ENCODE results near the gene CMTR2.
"Not testable (repeated sequence)": the region's sequence is repeated elsewhere in the genome, so short reads cannot be mapped to it uniquely, and the experiment has no call there.

Gene CMTR2

GRCh38 chr16:71288890-71289731 lies at the start of gene CMTR2:
TSS of gene CMTR2 (minus strand) at chr16:71289402. CDS start at chr16:71285920, 3,482 bp downstream.
- Histone ChIP-seq H3K9me3 (replicated peaks in 1 of 11) (peaks cover 0 to 26% (median 18%) of the 10 kb centered on the region in 11 experiments; a peak in 20 of 22 replicates), H3K36me3 (peaks cover 34 to 37% (median 36%) of the 10 kb centered on the region in 11 experiments), H3K4me2 (peak within 1 kb of the TSS; percentile 76 to 96 (median 89)), H3K9ac (peak within 1 kb of the TSS; percentile 84 to 94 (median 88)), H3K4me3 (peak within 1 kb of the TSS; percentile 71 to 83 (median 78)), H4K20me1 (peaks cover 0 to 7% (median 0%) of the 10 kb centered on the region in 11 experiments; a peak in 1 of 22 replicates), H3K27me3 (no peaks in the 10 kb centered on the region), H3K27ac (peak within 1 kb of the TSS; percentile 88 to 96 (median 93)), H3K4me1 (peaks cover 17 to 26% (median 23%) of the 10 kb centered on the region in 10 experiments)
- no peak for TF ChIP-seq Cebpa-rat (IDR thresholded peaks at IDR 0.05)

- no peaks in the 10 kb centered on the region for H4K20me1 ChIP-seq
- no peak overlapping the region for H3K4me2 ChIP-seq
- H3K4me3 ChIP-seq = no peak overlapping the region
- peaks cover 0 to 5% (median 2%) of the 10 kb centered on the region in 10 experiments; a peak in 6 of 20 replicates for H3K4me1 ChIP-seq
- no peaks in the 10 kb centered on the region for H3K27me3 ChIP-seq
- 0 out of 22 replicates have a peak, but pooled peaks cover 0 to 5% (median 0%) of the 10 kb centered on the region in 11 experiments for H3K9me3 ChIP-seq (replicated peaks in 1 of 11)
- H3K9ac ChIP-seq = no peak overlapping the region
- H3K36me3 ChIP-seq = no peaks in the 10 kb centered on the region
- H3K27ac ChIP-seq = no peak overlapping the region
- TF ChIP-seq Cebpa-rat (IDR thresholded peaks at IDR 0.05) = no peak
Measured at GRCh38 chr16:71338632-71339031, 49.4 kb upstream of the CMTR2 start.

GRCh38 chr16:71338193-71338592 lies 49.0 kb upstream of the CMTR2 start:
- no peak overlapping the region for H3K9ac ChIP-seq
- H3K4me2 ChIP-seq = peak overlapping the region in 2 of 11 experiments; percentile 8; a peak in 2 of 22 replicates

GRCh38 chr16:71337631-71338030 lies 48.4 kb upstream of the CMTR2 start:
- Histone ChIP-seq H4K20me1 (no peaks in the 10 kb centered on the region), H3K4me2 (no peak overlapping the region)

More at GRCh38 chr16:71338193-71338592, 49.0 kb upstream of the CMTR2 start:
- Histone ChIP-seq H3K9me3 (replicated peaks in 1 of 11) (0 out of 22 replicates have a peak, but pooled peaks cover 0 to 5% (median 0%) of the 10 kb centered on the region in 11 experiments), H4K20me1 (no peaks in the 10 kb centered on the region), H3K4me3 (no peak overlapping the region), H3K27ac (no peak overlapping the region), H3K36me3 (no peaks in the 10 kb centered on the region), H3K27me3 (no peaks in the 10 kb centered on the region), H3K4me1 (peaks cover 0 to 5% (median 2%) of the 10 kb centered on the region in 10 experiments; a peak in 6 of 20 replicates)
- no peak for TF ChIP-seq Cebpa-rat (IDR thresholded peaks at IDR 0.05)

GRCh38 chr16:71328151-71328550 lies 38.9 kb upstream of the CMTR2 start:
- Histone ChIP-seq H3K27ac (no peak overlapping the region), H3K9me3 (replicated peaks in 1 of 11) (peaks cover 0 to 14% (median 4%) of the 10 kb centered on the region in 11 experiments; a peak in 9 of 22 replicates), H3K4me1 (no peaks in the 10 kb centered on the region), H3K27me3 (no peaks in the 10 kb centered on the region), H3K9ac (no peak overlapping the region), H3K36me3 (no peaks in the 10 kb centered on the region), H4K20me1 (no peaks in the 10 kb centered on the region), H3K4me3 (no peak overlapping the region), H3K4me2 (no peak overlapping the region)
- TF ChIP-seq Cebpa-rat (IDR thresholded peaks at IDR 0.05) = no peak

More at GRCh38 chr16:71337631-71338030, 48.4 kb upstream of the CMTR2 start:
- TF ChIP-seq Cebpa-rat (IDR thresholded peaks at IDR 0.05) = no peak
- no peaks in the 10 kb centered on the region for H3K36me3 ChIP-seq
- H3K4me3 ChIP-seq = no peak overlapping the region
- peaks cover 0 to 5% (median 2%) of the 10 kb centered on the region in 10 experiments; a peak in 6 of 20 replicates for H3K4me1 ChIP-seq
- H3K9me3 ChIP-seq (replicated peaks in 1 of 11) = 0 out of 22 replicates have a peak, but pooled peaks cover 0 to 5% (median 0%) of the 10 kb centered on the region in 11 experiments
- H3K27me3 ChIP-seq = no peaks in the 10 kb centered on the region
- H3K9ac ChIP-seq = no peak overlapping the region
- H3K27ac ChIP-seq = no peak overlapping the region

GRCh38 chr16:71327720-71328119 lies 38.5 kb upstream of the CMTR2 start:
- no peak overlapping the region for H3K27ac ChIP-seq
- H3K9me3 ChIP-seq (replicated peaks in 1 of 11) = peaks cover 0 to 14% (median 4%) of the 10 kb centered on the region in 11 experiments; a peak in 9 of 22 replicates
- H3K27me3 ChIP-seq = no peaks in the 10 kb centered on the region
- TF ChIP-seq Cebpa-rat (IDR thresholded peaks at IDR 0.05) = no peak
- no peaks in the 10 kb centered on the region for H3K36me3 ChIP-seq
- no peaks in the 10 kb centered on the region for H3K4me1 ChIP-seq
- no peaks in the 10 kb centered on the region for H4K20me1 ChIP-seq
- no peak overlapping the region for H3K4me2 ChIP-seq
- no peak overlapping the region for H3K4me3 ChIP-seq
- H3K9ac ChIP-seq = no peak overlapping the region

- H3K4me3 ChIP-seq = no peak overlapping the region
- no peak overlapping the region for H3K27ac ChIP-seq
Measured at GRCh38 chr16:71319999-71320398, 30.8 kb upstream of the CMTR2 start.

GRCh38 chr16:71315269-71315668 lies 26.1 kb upstream of the CMTR2 start:
- Histone ChIP-seq H4K20me1 (0 out of 22 replicates have a peak, but pooled peaks cover 0 to 7% (median 0%) of the 10 kb centered on the region in 11 experiments), H3K36me3 (no peaks in the 10 kb centered on the region), H3K9me3 (replicated peaks in 1 of 11) (no peaks in the 10 kb centered on the region), H3K4me1 (no peaks in the 10 kb centered on the region), H3K27me3 (no peaks in the 10 kb centered on the region), H3K4me2 (no peak overlapping the region), H3K27ac (no peak overlapping the region), H3K9ac (no peak overlapping the region), H3K4me3 (no peak overlapping the region)
- no peak for TF ChIP-seq Cebpa-rat (IDR thresholded peaks at IDR 0.05)

More at GRCh38 chr16:71319999-71320398, 30.8 kb upstream of the CMTR2 start:
- Histone ChIP-seq H3K27me3 (no peaks in the 10 kb centered on the region; a peak in 1 of 22 replicates), H3K9ac (no peak overlapping the region), H4K20me1 (no peaks in the 10 kb centered on the region), H3K4me2 (no peak overlapping the region), H3K4me1 (no peaks in the 10 kb centered on the region), H3K36me3 (no peaks in the 10 kb centered on the region), H3K9me3 (replicated peaks in 1 of 11) (no peaks in the 10 kb centered on the region)
- TF ChIP-seq Cebpa-rat (IDR thresholded peaks at IDR 0.05) = no peak

GRCh38 chr16:71313591-71313990 lies 24.4 kb upstream of the CMTR2 start:
- not testable (repeated sequence) for H4K20me1 ChIP-seq; H3K4me3 ChIP-seq; H3K9me3 ChIP-seq (replicated peaks in 1 of 11); H3K9ac ChIP-seq; H3K4me1 ChIP-seq; H3K4me2 ChIP-seq; H3K27me3 ChIP-seq; H3K27ac ChIP-seq; H3K36me3 ChIP-seq
